ENCODE measurements around the gene B4GALT4.
"Not testable (repeated sequence)": the region's sequence is repeated elsewhere in the genome, so short reads cannot be mapped to it uniquely, and the experiment has no call there.

Gene B4GALT4

GRCh38 chr3:119240591-119241434 lies at the start of gene B4GALT4:
Gene B4GALT4 (minus strand): TSS chr3:119240878. CDS start chr3:119230099, 10,779 bp downstream.
- DNase-seq, result peak; percentile 95

GRCh38 chr3:119289404-119289770 lies 48.7 kb upstream of the B4GALT4 start:
- DNase-seq, result peak; percentile 78

GRCh38 chr3:119288669-119289403 lies 48.2 kb upstream of the B4GALT4 start:
- DNase-seq, result no peak

- no peak for DNase-seq
These were observed 39.0 kb upstream of the B4GALT4 start for GRCh38 chr3:119279584-119280243.

GRCh38 chr3:119279101-119279554 lies 38.5 kb upstream of the B4GALT4 start:
- no peak for DNase-seq

- DNase-seq, result no peak
These were observed 36.0 kb upstream of the B4GALT4 start for GRCh38 chr3:119276680-119277079.

GRCh38 chr3:119270212-119270611 lies 29.5 kb upstream of the B4GALT4 start:
- not testable (repeated sequence) for DNase-seq

GRCh38 chr3:119261055-119261454 lies 20.4 kb upstream of the B4GALT4 start:
- DNase-seq, result no peak

GRCh38 chr3:119259821-119260220 lies 19.1 kb upstream of the B4GALT4 start:
- DNase-seq, result no peak

GRCh38 chr3:119258915-119259314 lies 18.2 kb upstream of the B4GALT4 start:
- peak; percentile 44 for DNase-seq

- peak; percentile 38 for DNase-seq
These were observed 17.2 kb upstream of the B4GALT4 start for GRCh38 chr3:119257654-119258410.

GRCh38 chr3:119257111-119257510 lies 16.4 kb upstream of the B4GALT4 start:
- DNase-seq, result no peak

GRCh38 chr3:119255214-119255613 lies 14.5 kb upstream of the B4GALT4 start:
- DNase-seq, result no peak

- peak; percentile 25 for DNase-seq
These were observed 5.1 kb upstream of the B4GALT4 start for GRCh38 chr3:119245778-119246177.

- no peak for DNase-seq
These were observed 3.0 kb upstream of the B4GALT4 start for GRCh38 chr3:119243712-119244111.

- not testable (repeated sequence) for DNase-seq
These were observed 2.4 kb upstream of the B4GALT4 start for GRCh38 chr3:119243058-119243529.

GRCh38 chr3:119242387-119243057 lies 1.8 kb upstream of the B4GALT4 start:
- DNase-seq, result not testable (repeated sequence)

- peak; percentile 51 for DNase-seq
These were observed 532 bp downstream of the B4GALT4 start for GRCh38 chr3:119240101-119240590.

GRCh38 chr3:119239206-119239820 lies 1.4 kb downstream of the B4GALT4 start:
- DNase-seq, result peak; percentile 44

- peak; percentile 58 for DNase-seq
These were observed 2.3 kb downstream of the B4GALT4 start for GRCh38 chr3:119238363-119238762.

GRCh38 chr3:119237299-119237698 lies 3.4 kb downstream of the B4GALT4 start:
- no peak for DNase-seq
